GM21515 (cell line): ENCODE data around the gene CYTH4.
"Not testable (repeated sequence)": the region's sequence is repeated elsewhere in the genome, so short reads cannot be mapped to it uniquely, and the experiment has no call there.

ENCODE experiments used
- ATAC-seq: cut with Tn5 transposase; IDR thresholded peaks from one replicate; pipeline ENCODE4 v1.9.1; 2021; ENCODE audit not compliant: unreplicated experiment

The CYTH4 gene

GRCh38 chr22:37248251-37248650, 34.1 kb upstream of the CYTH4 start:
- no peak for ATAC-seq

GRCh38 chr22:37249986-37250385, 32.3 kb upstream of the CYTH4 start:
- no peak for ATAC-seq

GRCh38 chr22:37251836-37252235, 30.5 kb upstream of the CYTH4 start:
- not testable (repeated sequence) for ATAC-seq

GRCh38 chr22:37253126-37253660, 29.1 kb upstream of the CYTH4 start:
- ATAC-seq: no peak

- no peak for ATAC-seq
These were observed 28.0 kb upstream of the CYTH4 start for GRCh38 chr22:37254209-37254866.

- ATAC-seq: no peak
These were observed 27.5 kb upstream of the CYTH4 start for GRCh38 chr22:37254867-37255233.

- no peak for ATAC-seq
These were observed 26.7 kb upstream of the CYTH4 start for GRCh38 chr22:37255558-37256006.

- no peak for ATAC-seq
These were observed 26.1 kb upstream of the CYTH4 start for GRCh38 chr22:37256075-37256726.

- no peak for ATAC-seq
These were observed 24.1 kb upstream of the CYTH4 start for GRCh38 chr22:37258005-37258752.

GRCh38 chr22:37258753-37259401, 23.4 kb upstream of the CYTH4 start:
- ATAC-seq: no peak

- ATAC-seq: no peak
These were observed 22.7 kb upstream of the CYTH4 start for GRCh38 chr22:37259540-37260029.

- ATAC-seq: no peak
These were observed 22.0 kb upstream of the CYTH4 start for GRCh38 chr22:37260155-37260795.

GRCh38 chr22:37260901-37261336, 21.4 kb upstream of the CYTH4 start:
- ATAC-seq: no peak

GRCh38 chr22:37262346-37262745, 20.0 kb upstream of the CYTH4 start:
- no peak for ATAC-seq

- ATAC-seq: no peak
These were observed 18.1 kb upstream of the CYTH4 start for GRCh38 chr22:37263966-37264887.

- no peak for ATAC-seq
These were observed 15.7 kb upstream of the CYTH4 start for GRCh38 chr22:37266581-37267134.

- peak; percentile 71 for ATAC-seq
These were observed 15.1 kb upstream of the CYTH4 start for GRCh38 chr22:37267135-37267587.

- ATAC-seq: no peak
These were observed 14.5 kb upstream of the CYTH4 start for GRCh38 chr22:37267661-37268413.
